HCT116 (cell line): ENCODE data around the gene MYO3B. TPM values are rescaled to one million over a fixed set of nuclear protein-coding genes. Genes with fewer than 3 reads are reported as not detected.

Experiments
- ATAC-seq: fragments of 200-7000 bp; cut with Tn5 transposase; 2 replicates; pipeline ENCODE4 v1.9.1; 2020; ENCODE audit warnings: mild to moderate bottlenecking, moderate library complexity
- BruUV-seq: library from RNA; stranded (reverse); fragments of 400-500 nt; replicated peaks from 2 replicates; lab custom pipeline; 2021; lab: Mats Ljungman, UMichigan
- CTCF ChIA-PET: fragments of 300-600 bp; sonication (Branson Sonifier 250); formaldehyde crosslinking; loops from one replicate; lab custom pipeline; 2021; ENCODE audit warnings: antibody characterized with exemption; lab: Charles Lee
- POLR2A ChIA-PET: fragments of 300-600, 350-600 bp; sonication (Branson Sonifier 250); formaldehyde crosslinking; loops from one replicate; lab custom pipeline; 2021; ENCODE audit warnings: antibody characterized with exemption; lab: Charles Lee
- RAD21 ChIA-PET, 2 experiments: fragments of 300-600 bp; sonication (Branson Sonifier 250); formaldehyde crosslinking; loops; one replicate each; lab custom pipeline; 2023; ENCODE audit warnings: low total read pairs in 2 of 2; ENCODE audit not compliant: uncharacterized antibody in 2 of 2, unreplicated experiment in 2 of 2, low non-redundant PET in 1 of 2; lab: Charles Lee
- DNase-seq: peaks from one replicate; pipeline ENCODE4 v3.0.0-alpha.2; 2010; ENCODE audit warnings: low read depth, low spot score
- H2AFZ ChIP-seq: fragments of 200-600 bp; shearing (Covaris generic), sonication (generic); 2 replicates; pipeline ENCODE4 v1.6.1; 2017; ENCODE audit warnings: low read depth, mixed run types, mixed read lengths, antibody characterized with exemption, low read length; ENCODE audit not compliant: poor library complexity, severe bottlenecking
- H3K27ac ChIP-seq: 2 replicates; pipeline ENCODE4 v1.5.1; 2012; ENCODE audit warnings: low read depth, low read length
- H3K27me3 ChIP-seq: fragments of 200-600 bp; sonication (generic); 2 replicates; pipeline ENCODE4 v1.6.1; 2016; ENCODE audit warnings: mixed run types, low read length, mixed read lengths; ENCODE audit not compliant: insufficient read depth
- H3K36me3 ChIP-seq, 2 experiments: fragments of 200-500 bp in 1 of 2; fragments of 200-600 bp in 1 of 2; sonication (Bioruptor generic) in 1 of 2; sonication (generic) in 1 of 2; 2 replicates each; pipeline versions ENCODE4 v1.5.1 to v1.6.1; 2014 to 2016; ENCODE audit warnings: low read length in 2 of 2, inconsistent platforms in 1 of 2, mixed read lengths in 1 of 2, mixed run types in 1 of 2; ENCODE audit not compliant: insufficient read depth in 2 of 2, control insufficient read depth in 1 of 2
- H3K4me1 ChIP-seq, 2 experiments: fragments of 200-600 bp in 1 of 2; sonication (generic) in 1 of 2; 2 replicates each; pipeline versions ENCODE4 v1.5.1 to v1.6.1; 2012 to 2017; ENCODE audit warnings: low read length in 2 of 2, inconsistent platforms in 1 of 2, mild to moderate bottlenecking in 1 of 2, mixed read lengths in 1 of 2, mixed run types in 1 of 2, moderate library complexity in 1 of 2; ENCODE audit not compliant: insufficient read depth in 2 of 2, control insufficient read depth in 1 of 2
- H3K4me2 ChIP-seq: fragments of 200-600 bp; sonication (generic); 2 replicates; pipeline ENCODE4 v1.6.1; 2017; ENCODE audit warnings: mixed run types, low read length, mixed read lengths
- H3K4me3 ChIP-seq, 2 experiments: fragments of 200-600 bp in 1 of 2; sonication (generic) in 1 of 2; replicated peaks in 1 of 2; 2 replicates each; pipeline ENCODE4 v1.5.1; 2011 to 2016; ENCODE audit warnings: low read length in 2 of 2, control low read depth in 1 of 2, low read depth in 1 of 2, mild to moderate bottlenecking in 1 of 2, mixed read lengths in 1 of 2, mixed run types in 1 of 2
- H3K79me2 ChIP-seq: fragments of 200-600 bp; sonication (generic); 2 replicates; pipeline ENCODE4 v1.6.1; 2017; ENCODE audit warnings: mild to moderate bottlenecking, mixed run types, low read length, moderate library complexity, mixed read lengths; ENCODE audit not compliant: insufficient read depth
- H3K9ac ChIP-seq: fragments of 200-600 bp; sonication (generic); 2 replicates; pipeline ENCODE4 v1.6.1; 2016; ENCODE audit warnings: low read length, mixed read lengths
- H3K9me2 ChIP-seq: fragments of 200-600 bp; sonication (generic), shearing (Covaris generic); 2 replicates; pipeline ENCODE4 v1.6.1; 2017; ENCODE audit warnings: mixed run types, mild to moderate bottlenecking, moderate library complexity; ENCODE audit not compliant: insufficient read depth
- H3K9me3 ChIP-seq, 2 experiments: fragments of 200-500 bp in 1 of 2; fragments of 200-600 bp in 1 of 2; sonication (Bioruptor generic) in 1 of 2; sonication (generic) in 1 of 2; 2 replicates each; pipeline ENCODE4 v1.6.1; 2014 to 2017; ENCODE audit warnings: low read length in 2 of 2, mixed read lengths in 2 of 2, inconsistent platforms in 1 of 2, low read depth in 1 of 2, mild to moderate bottlenecking in 1 of 2, mixed run types in 1 of 2, moderate library complexity in 1 of 2; ENCODE audit not compliant: control insufficient read depth in 1 of 2, insufficient read depth in 1 of 2
- H4K20me1 ChIP-seq: fragments of 200-600 bp; sonication (generic), shearing (Covaris generic); 2 replicates; pipeline ENCODE4 v1.6.1; 2017; ENCODE audit warnings: mixed run types, mild to moderate bottlenecking, moderate library complexity; ENCODE audit not compliant: insufficient read depth
- ATF3 ChIP-seq: IDR thresholded peaks from 2 replicates; pipeline ENCODE4 v1.6.1; 2012
- CBX3 ChIP-seq: IDR thresholded peaks from 2 replicates; pipeline ENCODE4 v1.6.1; 2012; ENCODE audit warnings: low read depth
- EGR1 ChIP-seq: IDR thresholded peaks from 2 replicates; pipeline ENCODE4 v1.6.1; 2012; ENCODE audit warnings: low read depth
- EZH2phosphoT487 ChIP-seq: fragments of 200-600 bp; IDR thresholded peaks from 2 replicates; pipeline ENCODE4 v1.6.1; 2018; ENCODE audit warnings: antibody characterized with exemption, borderline replicate concordance
- JUND ChIP-seq: IDR thresholded peaks from 2 replicates; pipeline ENCODE4 v1.6.1; 2012
- POLR2A ChIP-seq: IDR thresholded peaks from 2 replicates; pipeline ENCODE4 v1.7.0; 2011; ENCODE audit warnings: borderline replicate concordance; ENCODE audit not compliant: insufficient read depth, insufficient read length; ENCODE audit errors: extremely low read depth
- POLR2AphosphoS5 ChIP-seq: IDR thresholded peaks from 2 replicates; pipeline ENCODE4 v1.6.1; 2011; ENCODE audit warnings: mild to moderate bottlenecking, low read depth, low read length, moderate library complexity
- SP1 ChIP-seq: IDR thresholded peaks from 2 replicates; pipeline ENCODE4 v1.6.1; 2012; ENCODE audit warnings: low read depth
- SRF ChIP-seq: IDR thresholded peaks from 2 replicates; pipeline ENCODE4 v1.6.1; 2012; ENCODE audit warnings: low read depth
- YY1 ChIP-seq: IDR thresholded peaks from 2 replicates; pipeline ENCODE4 v1.6.1; 2011; ENCODE audit warnings: low read length, low read depth, moderate library complexity, mild to moderate bottlenecking; ENCODE audit not compliant: insufficient replicate concordance; ENCODE audit errors: extremely low read depth
- ZFX ChIP-seq: fragments of 450-650 bp; IDR thresholded peaks from 2 replicates; pipeline ENCODE4 v1.6.1; 2017
- ZNF274 ChIP-seq: fragments of 200-500 bp; sonication (Bioruptor generic); IDR thresholded peaks from 2 replicates; pipeline ENCODE4 v1.6.1; 2014; ENCODE audit warnings: mild to moderate bottlenecking, low read depth, low read length, inconsistent platforms
- intact Hi-C: fragments of 100-400 bp; cut with micrococcal nuclease; formaldehyde crosslinking; loops from 2 replicates; pipeline ENCODE4 v1.10.0; 2022
- total RNA-seq: library from RNA; stranded (reverse); gene quantifications from one replicate; pipeline ENCODE4 v1.2.1, GENCODE V29; 2021; ENCODE audit not compliant: unreplicated experiment
- TF ChIP-seq, protein P1 (sequence below): IDR thresholded peaks from 2 replicates; pipeline ENCODE4 v1.6.1; 2012
- TF ChIP-seq, protein P2 (sequence below): IDR thresholded peaks from 2 replicates; pipeline ENCODE4 v1.6.1; 2012; ENCODE audit warnings: low read depth
- TF ChIP-seq, protein P3 (sequence below), 3 experiments: fragments of 200-600 bp in 1 of 3; sonication (generic) in 1 of 3; IDR thresholded peaks in 2 of 3; conservative IDR thresholded peaks in 1 of 3; 2 replicates each; pipeline ENCODE4 v1.5.1; 2012 to 2017; ENCODE audit warnings: low read depth in 2 of 3, low read length in 2 of 3, antibody characterized with exemption in 1 of 3, borderline replicate concordance in 1 of 3, control low read depth in 1 of 3, mild to moderate bottlenecking in 1 of 3, mixed read lengths in 1 of 3, mixed run types in 1 of 3, moderate library complexity in 1 of 3; ENCODE audit not compliant: insufficient read depth in 1 of 3

MYO3B gene
- total RNA-seq, 1 experiment from 2014 or later: not detected

DNA sequence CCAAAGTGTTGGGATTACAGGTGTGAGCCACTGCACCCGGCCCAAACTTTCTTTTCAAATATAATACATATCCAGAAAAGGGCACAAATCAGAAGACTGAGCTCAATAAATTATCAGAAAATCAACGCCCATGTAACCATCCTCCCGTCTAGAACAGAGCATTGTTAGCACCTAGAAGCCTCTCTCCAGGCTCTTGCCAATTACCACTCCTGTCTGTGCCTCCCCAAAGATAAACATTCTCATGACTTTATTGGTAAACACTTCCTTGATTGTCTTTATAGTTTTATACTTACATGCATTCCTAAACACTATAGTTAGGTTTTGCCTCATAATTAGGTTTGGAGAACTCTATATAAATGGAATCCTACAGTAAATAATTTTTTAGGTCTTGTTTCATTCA, 478.7 kb downstream of the MYO3B start:
- Histone ChIP-seq H3K4me1 (no peaks in the 10 kb centered on the region), H3K9me2 (no peaks in the 10 kb centered on the region), H3K4me3 (no peak overlapping the region), H4K20me1 (no peaks in the 10 kb centered on the region), H3K79me2 (no peaks in the 10 kb centered on the region), H3K9ac (no peak overlapping the region), H2AFZ (no peak overlapping the region), H3K27me3 (no peaks in the 10 kb centered on the region), H3K9me3 (no peaks in the 10 kb centered on the region), H3K27ac (no peak overlapping the region), H3K36me3 (no peaks in the 10 kb centered on the region), H3K4me2 (no peak overlapping the region)
- ATAC-seq: no peak
- DNase-seq: no peak
- RAD21 ChIA-PET: no interaction called here
- no peak for TF ChIP-seq SRF
- TF ChIP-seq, protein P1, sequence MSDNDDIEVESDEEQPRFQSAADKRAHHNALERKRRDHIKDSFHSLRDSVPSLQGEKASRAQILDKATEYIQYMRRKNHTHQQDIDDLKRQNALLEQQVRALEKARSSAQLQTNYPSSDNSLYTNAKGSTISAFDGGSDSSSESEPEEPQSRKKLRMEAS: no peak
- no peak for TF ChIP-seq JUND
- TF ChIP-seq ZFX: no peak
- CTCF ChIA-PET: no interaction called here
- POLR2A ChIA-PET: interaction anchor here (0.6 kb wide), 1 partner anchor 1704 kb away, joined by 3 read pairs; no protein-coding TSS in a partner anchor
- intact Hi-C loops: loop anchor here (10.0 kb wide), 1 partner anchor 148 kb away; no protein-coding TSS in a partner anchor
- no TSS peak for BruUV-seq

DNA sequence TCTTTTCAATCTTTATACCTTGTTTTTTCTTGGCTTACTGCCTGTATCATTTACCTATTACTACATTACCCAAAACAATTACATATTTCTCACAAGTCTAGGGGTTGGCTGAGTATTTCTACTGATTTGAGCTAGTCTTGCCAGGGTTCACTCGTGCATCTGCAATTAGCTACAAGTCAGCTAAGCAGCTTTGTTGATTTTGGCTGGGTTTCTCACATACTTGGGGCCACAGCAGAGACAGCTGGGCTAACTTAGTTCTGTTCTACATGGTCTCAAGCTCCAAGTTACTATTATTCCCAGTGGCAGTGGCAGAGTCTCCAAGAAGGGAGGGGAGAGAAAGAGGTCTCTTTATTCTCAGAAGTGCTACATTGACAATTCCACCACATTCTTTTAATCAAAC, 482.5 kb downstream of the MYO3B start:
- CTCF ChIA-PET: no interaction called here
- H2AFZ ChIP-seq: no peak overlapping the region
- no peak overlapping the region for H3K9ac ChIP-seq
- no peak overlapping the region for H3K4me2 ChIP-seq
- H4K20me1 ChIP-seq: no peaks in the 10 kb centered on the region
- RAD21 ChIA-PET: no interaction called here
- POLR2A ChIA-PET: no interaction called here
- DNase-seq (no peak), ATAC-seq (no peak)
- H3K4me1 ChIP-seq: no peaks in the 10 kb centered on the region
- H3K27ac ChIP-seq: no peak overlapping the region
- no peaks in the 10 kb centered on the region for H3K9me3 ChIP-seq
- BruUV-seq: no TSS peak
- no peak for TF ChIP-seq ZNF274
- no peak for TF ChIP-seq ATF3
- no peak for TF ChIP-seq YY1
- no peak for TF ChIP-seq SP1
- TF ChIP-seq POLR2AphosphoS5: no peak
- TF ChIP-seq, protein P2, sequence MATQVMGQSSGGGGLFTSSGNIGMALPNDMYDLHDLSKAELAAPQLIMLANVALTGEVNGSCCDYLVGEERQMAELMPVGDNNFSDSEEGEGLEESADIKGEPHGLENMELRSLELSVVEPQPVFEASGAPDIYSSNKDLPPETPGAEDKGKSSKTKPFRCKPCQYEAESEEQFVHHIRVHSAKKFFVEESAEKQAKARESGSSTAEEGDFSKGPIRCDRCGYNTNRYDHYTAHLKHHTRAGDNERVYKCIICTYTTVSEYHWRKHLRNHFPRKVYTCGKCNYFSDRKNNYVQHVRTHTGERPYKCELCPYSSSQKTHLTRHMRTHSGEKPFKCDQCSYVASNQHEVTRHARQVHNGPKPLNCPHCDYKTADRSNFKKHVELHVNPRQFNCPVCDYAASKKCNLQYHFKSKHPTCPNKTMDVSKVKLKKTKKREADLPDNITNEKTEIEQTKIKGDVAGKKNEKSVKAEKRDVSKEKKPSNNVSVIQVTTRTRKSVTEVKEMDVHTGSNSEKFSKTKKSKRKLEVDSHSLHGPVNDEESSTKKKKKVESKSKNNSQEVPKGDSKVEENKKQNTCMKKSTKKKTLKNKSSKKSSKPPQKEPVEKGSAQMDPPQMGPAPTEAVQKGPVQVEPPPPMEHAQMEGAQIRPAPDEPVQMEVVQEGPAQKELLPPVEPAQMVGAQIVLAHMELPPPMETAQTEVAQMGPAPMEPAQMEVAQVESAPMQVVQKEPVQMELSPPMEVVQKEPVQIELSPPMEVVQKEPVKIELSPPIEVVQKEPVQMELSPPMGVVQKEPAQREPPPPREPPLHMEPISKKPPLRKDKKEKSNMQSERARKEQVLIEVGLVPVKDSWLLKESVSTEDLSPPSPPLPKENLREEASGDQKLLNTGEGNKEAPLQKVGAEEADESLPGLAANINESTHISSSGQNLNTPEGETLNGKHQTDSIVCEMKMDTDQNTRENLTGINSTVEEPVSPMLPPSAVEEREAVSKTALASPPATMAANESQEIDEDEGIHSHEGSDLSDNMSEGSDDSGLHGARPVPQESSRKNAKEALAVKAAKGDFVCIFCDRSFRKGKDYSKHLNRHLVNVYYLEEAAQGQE: no peak
- no peak for TF ChIP-seq EGR1
- no peak for TF ChIP-seq ZFX
- no peak for TF ChIP-seq SRF
- no peak for TF ChIP-seq CBX3
- TF ChIP-seq POLR2A: no peak
- TF ChIP-seq, protein P3, sequence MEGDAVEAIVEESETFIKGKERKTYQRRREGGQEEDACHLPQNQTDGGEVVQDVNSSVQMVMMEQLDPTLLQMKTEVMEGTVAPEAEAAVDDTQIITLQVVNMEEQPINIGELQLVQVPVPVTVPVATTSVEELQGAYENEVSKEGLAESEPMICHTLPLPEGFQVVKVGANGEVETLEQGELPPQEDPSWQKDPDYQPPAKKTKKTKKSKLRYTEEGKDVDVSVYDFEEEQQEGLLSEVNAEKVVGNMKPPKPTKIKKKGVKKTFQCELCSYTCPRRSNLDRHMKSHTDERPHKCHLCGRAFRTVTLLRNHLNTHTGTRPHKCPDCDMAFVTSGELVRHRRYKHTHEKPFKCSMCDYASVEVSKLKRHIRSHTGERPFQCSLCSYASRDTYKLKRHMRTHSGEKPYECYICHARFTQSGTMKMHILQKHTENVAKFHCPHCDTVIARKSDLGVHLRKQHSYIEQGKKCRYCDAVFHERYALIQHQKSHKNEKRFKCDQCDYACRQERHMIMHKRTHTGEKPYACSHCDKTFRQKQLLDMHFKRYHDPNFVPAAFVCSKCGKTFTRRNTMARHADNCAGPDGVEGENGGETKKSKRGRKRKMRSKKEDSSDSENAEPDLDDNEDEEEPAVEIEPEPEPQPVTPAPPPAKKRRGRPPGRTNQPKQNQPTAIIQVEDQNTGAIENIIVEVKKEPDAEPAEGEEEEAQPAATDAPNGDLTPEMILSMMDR (IDR thresholded peaks at IDR 0.05 in 2 of 3, conservative IDR thresholded peaks at IDR 0.05 in 1 of 3; ENCODE audit: borderline replicate concordance in 1 of 3, insufficient read depth in 1 of 3, low read depth in 2 of 3, low read length in 2 of 3): no peak
- TF ChIP-seq EZH2phosphoT487: no peak
- no peaks in the 10 kb centered on the region for H3K79me2 ChIP-seq
- no peaks in the 10 kb centered on the region for H3K36me3 ChIP-seq
- intact Hi-C loops: no loop called here
- H3K27me3 ChIP-seq: no peaks in the 10 kb centered on the region
- no peak overlapping the region for H3K4me3 ChIP-seq
- H3K9me2 ChIP-seq: no peaks in the 10 kb centered on the region
